Transverse colon (tissue), 4 donors: ENCODE results near the gene LCLAT1. TPM values are rescaled to one million over a fixed set of nuclear protein-coding genes. Genes with fewer than 3 reads are reported as not detected.

Source experiments
- DNase-seq: peaks from one replicate; pipeline ENCODE4 v3.0.0-alpha.2; 2019
- H3K27ac ChIP-seq, 4 donors: fragments of 200-600 bp; sonication (generic); 2 replicates each; pipeline ENCODE4 v1.5.1; 2016 to 2018; ENCODE audit warnings: inconsistent platforms in 4 of 4
- H3K27me3 ChIP-seq: fragments of 200-600 bp; sonication (generic); 2 replicates; pipeline ENCODE4 v1.5.1; 2017; ENCODE audit warnings: inconsistent platforms
- H3K36me3 ChIP-seq, 4 donors: fragments of 200-600 bp; sonication (generic); 2 replicates each; pipeline ENCODE4 v1.5.1; 2017 to 2019; ENCODE audit warnings: inconsistent platforms in 4 of 4
- H3K4me1 ChIP-seq, 4 donors: fragments of 200-600 bp; sonication (generic); 2 replicates each; pipeline ENCODE4 v1.5.1; 2017 to 2020; ENCODE audit warnings: inconsistent platforms in 4 of 4
- H3K4me3 ChIP-seq, 4 donors: fragments of 200-600 bp; sonication (generic); 1 replicate in 1 of 4; 2 replicates in 3 of 4; pipeline versions ENCODE4 v1.5.1 to v1.6.1; 2017 to 2019; ENCODE audit warnings: inconsistent platforms in 4 of 4
- H3K9me3 ChIP-seq, 2 donors: fragments of 200-600 bp; sonication (generic); 2 replicates each; pipeline ENCODE4 v1.5.1; 2017 to 2019; ENCODE audit warnings: inconsistent platforms in 2 of 2
- EP300 ChIP-seq: sonication (generic); formaldehyde crosslinking; IDR thresholded peaks from one replicate; pipeline ENCODE4 v1.6.1; 2017; ENCODE audit warnings: antibody characterized with exemption, low read depth
- POLR2A ChIP-seq: fragments of 450-650 bp; IDR thresholded peaks from one replicate; pipeline ENCODE4 v1.6.1; 2016; ENCODE audit warnings: antibody characterized with exemption, mild to moderate bottlenecking, moderate library complexity
- POLR2AphosphoS5 ChIP-seq, 3 donors: sonication (generic); formaldehyde crosslinking; IDR thresholded peaks; one replicate each; pipeline ENCODE4 v1.6.1; 2016; ENCODE audit warnings: antibody characterized with exemption in 3 of 3
- WGBS, 2 donors: methylation state at CpG; one replicate each; pipeline ENCODE4 v1.1.5; 2018; ENCODE audit warnings: low coverage in 1 of 2; 5-methylcytosine and 5-hydroxymethylcytosine counted together
- in situ Hi-C, 4 donors: fragments of 200-750 bp; cut with MboI; loops; one replicate each; pipeline versions ENCODE4 v1.15.0 to v1.15.1; 2017; ENCODE audit warnings: low sequenced_read_pairs in 3 of 4, low pct_ligation_motif_present in 1 of 4, low pct_unique_long_range_greater_than_20kb in 1 of 4
- intact Hi-C: fragments of 100-400 bp; cut with DNase I; formaldehyde crosslinking; loops from one replicate; pipeline ENCODE4 v1.15.1; 2023; ENCODE audit warnings: low total_unique reads
- total RNA-seq, 4 donors: library from RNA; depleted of rRNA; stranded (reverse); fragments of >200 nt; gene quantifications; one replicate each; pipeline ENCODE4 v1.1.0, GENCODE V29; 2016
- TF ChIP-seq, protein P1 (sequence below), 5 experiments: fragments of 200-600 bp in 3 of 5; fragments of 450-650 bp in 2 of 5; sonication (generic) in 3 of 5; IDR thresholded peaks; 1 replicate in 2 of 5; 2 replicates in 3 of 5; pipeline ENCODE4 v1.5.1; 2016 to 2017; ENCODE audit warnings: antibody characterized with exemption in 5 of 5, inconsistent platforms in 3 of 5, mild to moderate bottlenecking in 2 of 5, moderate library complexity in 1 of 5

The LCLAT1 gene
- total RNA-seq, 4 donors from 2014 or later = 10.9 to 26.5 (median 16.6) TPM

DNA sequence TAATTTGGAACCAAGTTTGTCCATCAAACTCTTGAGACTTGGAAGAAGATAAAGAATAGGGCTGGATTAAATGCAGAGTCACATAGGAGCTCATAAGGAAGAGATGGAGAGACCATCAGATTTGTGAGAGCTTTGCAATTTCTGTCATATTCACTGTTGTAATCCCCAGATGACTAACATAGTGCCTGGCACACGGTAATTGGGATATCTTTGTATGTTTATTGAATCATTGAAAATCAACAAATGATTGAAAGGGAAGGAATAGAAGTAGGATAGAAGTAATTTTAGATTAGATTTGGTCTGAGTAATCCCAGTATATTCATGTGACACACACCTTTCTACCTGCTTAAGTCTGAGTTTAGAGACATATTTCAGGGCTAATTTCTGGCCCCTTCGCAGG is 75.4 kb downstream of the LCLAT1 start:
- 83 to 87% methylated on average over 2 of the region's 2 CpGs for WGBS, 2 donors
- intact Hi-C loops = no loop called here
- no peak overlapping the region for H3K4me3 ChIP-seq
- peaks cover 0 to 9% (median 0%) of the 10 kb centered on the region in 4 donors for H3K36me3 ChIP-seq
- H3K4me1 ChIP-seq = no peaks in the 10 kb centered on the region
- no peak for TF ChIP-seq POLR2A
- TF ChIP-seq, protein P1, sequence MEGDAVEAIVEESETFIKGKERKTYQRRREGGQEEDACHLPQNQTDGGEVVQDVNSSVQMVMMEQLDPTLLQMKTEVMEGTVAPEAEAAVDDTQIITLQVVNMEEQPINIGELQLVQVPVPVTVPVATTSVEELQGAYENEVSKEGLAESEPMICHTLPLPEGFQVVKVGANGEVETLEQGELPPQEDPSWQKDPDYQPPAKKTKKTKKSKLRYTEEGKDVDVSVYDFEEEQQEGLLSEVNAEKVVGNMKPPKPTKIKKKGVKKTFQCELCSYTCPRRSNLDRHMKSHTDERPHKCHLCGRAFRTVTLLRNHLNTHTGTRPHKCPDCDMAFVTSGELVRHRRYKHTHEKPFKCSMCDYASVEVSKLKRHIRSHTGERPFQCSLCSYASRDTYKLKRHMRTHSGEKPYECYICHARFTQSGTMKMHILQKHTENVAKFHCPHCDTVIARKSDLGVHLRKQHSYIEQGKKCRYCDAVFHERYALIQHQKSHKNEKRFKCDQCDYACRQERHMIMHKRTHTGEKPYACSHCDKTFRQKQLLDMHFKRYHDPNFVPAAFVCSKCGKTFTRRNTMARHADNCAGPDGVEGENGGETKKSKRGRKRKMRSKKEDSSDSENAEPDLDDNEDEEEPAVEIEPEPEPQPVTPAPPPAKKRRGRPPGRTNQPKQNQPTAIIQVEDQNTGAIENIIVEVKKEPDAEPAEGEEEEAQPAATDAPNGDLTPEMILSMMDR (IDR thresholded peaks at IDR 0.05) = no peak
- no peak for TF ChIP-seq EP300
- TF ChIP-seq POLR2AphosphoS5 (IDR thresholded peaks at IDR 0.05) = no peak
- no peak overlapping the region for H3K27ac ChIP-seq
- in situ Hi-C loops = no loop called here
- peaks cover 6% of the 10 kb centered on the region in 2 donors for H3K9me3 ChIP-seq
- H3K27me3 ChIP-seq = no peaks in the 10 kb centered on the region
- no peak for DNase-seq

DNA sequence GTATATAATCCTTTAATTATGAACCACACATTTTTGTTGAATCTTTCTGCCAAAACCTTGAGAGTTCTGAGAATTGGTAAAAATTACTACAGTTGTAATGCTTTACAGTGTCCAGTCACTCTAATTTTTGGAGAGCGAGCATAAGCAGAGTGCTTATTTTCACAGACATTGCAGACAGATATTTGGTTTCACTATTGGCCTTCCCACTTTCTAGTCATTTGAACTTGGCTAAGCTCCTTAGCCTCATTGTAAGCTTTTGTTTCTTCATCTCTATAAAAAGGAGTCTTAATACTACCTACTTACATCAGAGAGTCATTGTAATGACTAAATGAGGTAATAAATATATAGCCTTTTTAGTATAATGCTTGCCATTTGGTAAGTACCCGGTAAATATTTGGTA is 80.4 kb downstream of the LCLAT1 start:
- no peaks in the 10 kb centered on the region for H3K27me3 ChIP-seq
- no peak overlapping the region for H3K4me3 ChIP-seq
- H3K4me1 ChIP-seq = no peaks in the 10 kb centered on the region
- intact Hi-C loops (no loop called here), in situ Hi-C loops (no loop called here)
- DNase-seq = no peak
- WGBS, 2 donors = 77 to 88% methylated on average over 2 of the region's 2 CpGs
- no peak for TF ChIP-seq EP300
- TF ChIP-seq, protein P1 (IDR thresholded peaks at IDR 0.05) = no peak
- no peak for TF ChIP-seq POLR2AphosphoS5 (IDR thresholded peaks at IDR 0.05)
- H3K9me3 ChIP-seq = no peaks in the 10 kb centered on the region
- H3K36me3 ChIP-seq = no peaks in the 10 kb centered on the region
- H3K27ac ChIP-seq = peak overlapping the region in 1 of 4 donors; percentile 8

DNA sequence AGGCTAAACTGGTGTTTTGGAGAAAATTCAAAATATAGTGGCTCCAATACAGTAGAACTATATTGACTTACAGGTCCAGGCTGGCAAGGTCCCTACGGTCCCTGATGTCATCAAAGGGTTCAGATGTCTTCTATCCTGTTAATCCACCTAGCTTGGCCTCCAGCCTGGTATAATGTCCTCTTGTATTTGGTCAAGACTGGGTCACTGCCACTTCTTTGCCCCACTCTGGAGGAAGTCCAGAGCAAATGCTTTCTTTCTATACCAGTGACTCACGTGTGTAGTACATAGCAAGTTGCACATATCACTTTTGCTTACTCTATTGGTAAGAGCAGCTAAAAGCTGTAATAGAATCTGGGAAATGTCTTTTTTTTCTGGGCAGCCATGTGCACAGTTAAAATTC is 80.8 kb downstream of the LCLAT1 start:
- in situ Hi-C loops (no loop called here), intact Hi-C loops (no loop called here)
- no peaks in the 10 kb centered on the region for H3K27me3 ChIP-seq
- H3K9me3 ChIP-seq = no peaks in the 10 kb centered on the region
- TF ChIP-seq POLR2AphosphoS5 (IDR thresholded peaks at IDR 0.05) = no peak
- no peak for TF ChIP-seq POLR2A
- TF ChIP-seq, protein P1 (IDR thresholded peaks at IDR 0.05) = no peak
- no peak for TF ChIP-seq EP300
- no peak overlapping the region for H3K4me3 ChIP-seq
- H3K27ac ChIP-seq = peak overlapping the region in 1 of 4 donors; percentile 8
- no peak for DNase-seq
- 86 to 92% methylated on average over 2 of the region's 2 CpGs for WGBS, 2 donors
- H3K36me3 ChIP-seq = no peaks in the 10 kb centered on the region
- H3K4me1 ChIP-seq = no peaks in the 10 kb centered on the region

DNA sequence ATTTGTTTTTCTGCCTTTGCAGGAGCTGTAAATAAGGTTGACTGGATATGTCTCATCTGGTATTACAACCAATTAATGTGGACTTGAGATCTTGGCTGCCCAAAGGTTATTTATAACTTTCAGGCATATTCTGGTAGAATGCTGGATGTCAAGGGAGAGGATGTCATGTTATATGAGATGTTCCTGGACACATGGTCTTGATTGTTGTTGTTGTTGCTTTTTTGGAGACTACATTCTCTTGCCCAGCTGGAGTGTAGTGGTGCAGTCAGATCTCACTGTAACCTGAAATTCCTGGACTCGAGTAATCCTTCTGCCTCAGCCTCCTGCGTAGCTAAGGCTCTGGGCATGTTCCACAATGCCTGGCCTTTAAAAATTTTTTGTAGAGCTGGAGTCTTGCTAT is 83.3 kb downstream of the LCLAT1 start:
- 88 to 95% methylated on average over 2 of the region's 2 CpGs for WGBS, 2 donors
- TF ChIP-seq POLR2A (no peak), EP300 (no peak)
- TF ChIP-seq, protein P1 (IDR thresholded peaks at IDR 0.05) = no peak
- Histone ChIP-seq H3K4me1 (no peaks in the 10 kb centered on the region), H3K9me3 (no peaks in the 10 kb centered on the region), H3K27ac (no peak overlapping the region), H3K4me3 (no peak overlapping the region), H3K27me3 (no peaks in the 10 kb centered on the region), H3K36me3 (peaks cover 0 to 6% (median 0%) of the 10 kb centered on the region in 4 donors)
- no peak for DNase-seq
- intact Hi-C loops = loop anchor here (5.0 kb wide), 1 partner anchor 1293 kb away; no protein-coding TSS in a partner anchor
- in situ Hi-C loops = no loop called here
